HG03280 (cell line): ENCODE data around the gene CCDC57.
"Not testable (repeated sequence)": the region's sequence is repeated elsewhere in the genome, so short reads cannot be mapped to it uniquely, and the experiment has no call there.

ENCODE experiments used
- ATAC-seq: cut with Tn5 transposase; IDR thresholded peaks from one replicate; pipeline ENCODE4 v1.9.1; 2021; ENCODE audit warnings: mild to moderate bottlenecking, moderate library complexity; ENCODE audit not compliant: unreplicated experiment

The CCDC57 gene

DNA sequence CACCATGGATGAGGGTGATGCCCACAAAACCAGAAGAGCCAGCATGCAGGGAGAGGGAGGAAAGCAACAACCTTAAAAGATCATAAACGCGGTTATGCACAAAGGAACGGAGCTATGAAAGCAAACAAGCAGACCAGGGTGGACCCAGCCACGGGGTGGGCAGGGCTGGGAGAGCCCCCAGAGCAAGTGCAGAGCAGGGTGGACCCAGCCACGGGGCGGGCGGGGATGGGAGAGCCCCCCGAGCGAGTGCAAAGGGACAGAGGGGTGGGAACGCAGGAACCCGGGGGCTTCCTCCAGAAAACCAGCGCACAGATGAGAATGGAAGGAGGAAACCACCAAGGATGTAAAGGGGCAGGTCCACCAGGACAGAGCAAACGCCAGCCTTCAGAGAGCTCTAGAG is 33.2 kb downstream of the CCDC57 start:
- no peak for ATAC-seq

- ATAC-seq = no peak
Observed at GRCh38 chr17:82178499-82179261, 34.0 kb downstream of the CCDC57 start.

DNA sequence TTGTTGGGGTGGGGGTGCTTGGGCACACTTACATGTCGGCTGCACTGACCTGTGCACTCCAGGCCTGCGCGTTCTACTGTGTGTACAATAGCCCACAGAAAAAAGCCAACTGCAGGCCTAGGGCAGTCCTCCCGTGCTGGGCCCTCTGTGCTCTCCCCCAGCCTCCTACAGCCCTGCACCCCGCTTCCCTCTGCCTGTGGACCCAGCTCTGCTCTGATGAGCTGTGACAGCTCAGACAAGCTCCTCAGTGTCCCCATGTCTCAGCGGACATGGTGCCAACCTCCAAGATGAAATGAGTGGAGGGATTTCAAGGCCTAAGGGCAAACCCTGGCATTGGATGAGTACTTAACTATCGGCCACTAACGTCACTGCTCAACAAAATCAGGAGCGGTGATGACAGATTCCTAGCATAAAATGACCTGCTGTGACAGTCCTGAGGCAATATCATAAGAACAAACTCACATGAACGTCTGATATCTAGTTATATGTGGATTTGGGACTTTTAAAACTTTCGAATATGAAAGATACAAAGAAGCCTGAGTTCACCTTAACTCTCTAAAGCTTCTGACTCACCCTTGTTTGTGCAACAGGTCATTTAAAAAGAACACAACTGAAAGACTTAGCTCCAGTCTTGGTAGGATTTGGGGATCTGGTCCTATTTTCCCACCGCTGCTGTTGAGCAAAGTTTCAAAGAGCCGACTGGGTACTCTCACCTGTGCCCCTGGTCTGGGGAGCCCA is 34.7 kb downstream of the CCDC57 start:
- ATAC-seq = no peak

DNA sequence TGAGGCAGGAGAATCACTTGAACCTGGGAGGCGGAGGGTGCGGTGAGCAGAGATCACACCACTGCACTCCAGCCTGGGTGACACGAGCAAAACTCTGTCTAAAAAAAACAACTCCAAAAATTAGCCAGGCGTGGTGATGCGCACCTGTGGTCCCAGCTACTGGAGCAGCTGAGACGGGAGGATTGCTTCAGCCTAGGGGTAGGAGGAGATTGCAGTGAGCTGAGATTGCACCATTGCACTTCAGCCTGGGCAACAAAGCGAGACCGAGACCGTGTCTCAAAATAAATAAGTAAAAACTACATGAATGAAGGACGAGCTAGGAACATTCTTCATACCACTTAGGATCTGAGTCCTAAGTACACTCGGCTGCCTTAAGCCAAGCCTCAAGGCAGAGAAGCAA is 35.4 kb downstream of the CCDC57 start:
- ATAC-seq = no peak

- ATAC-seq = no peak
Observed at GRCh38 chr17:82175951-82176350, 36.7 kb downstream of the CCDC57 start.

DNA sequence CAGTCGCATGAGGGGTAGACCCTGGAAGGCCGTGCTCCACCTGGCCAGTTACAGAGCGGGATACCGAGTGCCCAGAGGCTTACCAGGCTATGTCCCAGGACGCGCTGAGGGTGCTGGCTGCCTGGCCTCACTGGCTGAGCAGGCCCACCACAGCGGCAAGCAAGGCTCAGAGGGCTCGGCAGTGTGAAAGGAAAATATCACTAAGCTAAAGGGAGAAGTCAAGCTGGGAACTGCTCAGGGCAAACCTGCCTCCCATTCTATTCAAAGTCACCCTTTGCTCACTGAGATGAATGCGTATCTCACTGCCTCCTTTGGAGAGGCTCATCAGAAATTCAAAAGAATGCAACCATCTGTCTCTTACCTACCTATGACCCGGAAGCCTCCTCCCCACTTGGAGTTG is 37.4 kb downstream of the CCDC57 start:
- no peak for ATAC-seq

- ATAC-seq = not testable (repeated sequence)
Observed at GRCh38 chr17:82174042-82174857, 38.4 kb downstream of the CCDC57 start.

DNA sequence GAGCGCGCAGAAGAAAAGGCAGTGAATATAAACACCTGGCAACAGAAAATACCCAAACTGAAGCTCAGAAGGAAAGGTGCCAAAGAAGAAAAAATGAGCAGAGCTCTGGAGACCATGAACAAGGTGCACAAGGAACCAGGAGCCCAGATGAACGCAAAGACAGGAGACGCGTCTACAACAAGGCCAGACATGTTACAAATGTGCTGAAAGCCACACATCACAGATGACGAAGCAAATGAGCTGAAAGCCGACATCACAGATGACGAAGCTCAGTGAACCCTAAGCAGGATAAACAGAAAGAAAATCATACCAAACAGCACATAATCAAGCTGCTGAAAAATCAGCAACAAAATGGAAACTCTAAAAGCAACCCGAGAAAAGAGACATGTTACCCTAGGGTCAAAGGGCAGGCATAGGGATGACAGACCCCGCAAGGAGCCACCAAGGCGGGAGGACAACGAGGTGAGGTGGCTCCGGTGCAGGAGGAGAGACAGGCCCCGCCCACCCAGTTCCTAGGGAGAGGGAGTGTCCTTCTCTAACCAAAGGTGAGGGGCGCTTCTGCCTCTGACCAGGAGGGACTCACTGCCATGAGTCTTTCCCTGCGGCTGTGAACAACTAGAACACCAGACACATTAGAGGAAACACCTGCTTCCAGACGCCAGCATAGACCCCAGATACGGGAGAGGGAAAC is 39.1 kb downstream of the CCDC57 start:
- no peak for ATAC-seq

GRCh38 chr17:82172486-82173160 is 40.0 kb downstream of the CCDC57 start:
- no peak for ATAC-seq

DNA sequence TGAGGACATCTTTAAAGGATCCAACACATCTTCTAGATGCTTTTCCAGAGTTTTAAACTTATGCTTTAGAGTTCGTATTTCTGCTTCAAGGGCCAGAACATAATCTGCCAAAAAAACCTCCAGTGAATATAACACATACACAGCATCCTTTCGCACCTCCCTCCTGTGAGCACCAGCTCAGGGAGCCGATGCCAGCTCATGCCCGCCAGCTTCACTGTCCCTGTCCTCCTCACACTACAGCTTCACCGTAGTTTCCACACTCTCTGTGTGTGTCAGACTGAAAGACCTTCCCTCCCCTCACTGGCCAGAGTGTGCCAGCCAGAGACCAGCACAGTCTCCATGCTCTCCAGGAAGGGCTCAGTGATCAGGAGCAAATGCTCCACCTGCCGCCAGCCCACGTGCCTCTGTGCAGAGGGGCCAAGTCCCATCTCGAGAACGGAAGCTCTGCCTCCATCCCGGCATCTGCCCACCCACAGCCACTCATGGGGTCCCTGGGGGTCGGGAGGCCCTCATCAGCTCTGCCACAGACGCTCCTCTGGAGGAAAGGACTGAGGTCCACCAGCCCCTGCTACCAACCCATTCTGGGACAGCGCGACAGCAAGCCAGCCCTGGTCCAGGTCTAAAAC is 40.8 kb downstream of the CCDC57 start:
- no peak for ATAC-seq

- no peak for ATAC-seq
Observed at GRCh38 chr17:82170412-82170961, 42.2 kb downstream of the CCDC57 start.

DNA sequence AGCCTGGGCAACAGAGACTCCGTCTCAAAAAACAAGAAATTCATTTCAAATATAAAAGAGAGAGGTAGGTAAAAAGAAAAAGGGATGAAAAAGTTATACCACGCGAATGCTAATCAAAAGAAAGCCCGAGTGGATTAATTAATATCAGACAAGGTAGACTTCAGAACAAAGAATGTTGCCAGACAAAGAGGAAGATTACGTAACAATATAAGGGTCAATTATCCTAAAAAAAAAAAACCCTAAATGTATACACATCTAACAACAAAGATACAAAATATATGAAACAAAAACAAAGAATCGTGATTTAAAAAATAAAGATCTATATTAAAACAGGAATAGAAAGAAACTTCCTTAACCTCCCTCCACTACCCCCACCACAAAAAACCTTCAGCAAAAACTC is 44.1 kb downstream of the CCDC57 start:
- no peak for ATAC-seq

- ATAC-seq = no peak
Observed at GRCh38 chr17:82167028-82167427, 45.6 kb downstream of the CCDC57 start.

DNA sequence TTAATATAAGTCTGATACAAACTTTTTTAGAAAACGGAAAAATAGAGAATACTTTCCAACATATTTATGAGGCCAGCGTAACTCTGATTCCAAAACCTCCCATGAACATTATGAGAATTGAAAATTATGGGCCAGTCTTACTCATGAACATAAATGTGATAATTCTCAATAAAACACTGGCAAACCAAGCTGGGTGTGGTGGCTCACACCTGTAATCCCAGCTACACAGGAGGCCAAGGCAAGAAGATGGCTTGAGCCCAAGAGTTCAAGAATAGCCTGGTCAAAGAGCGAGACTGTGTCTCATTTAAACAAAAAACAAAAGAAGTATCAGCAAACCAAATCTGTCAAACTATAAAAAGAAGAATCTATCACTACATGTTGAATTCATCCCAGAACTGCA is 47.8 kb downstream of the CCDC57 start:
- no peak for ATAC-seq

GRCh38 chr17:82161216-82161615 is 51.4 kb downstream of the CCDC57 start:
- no peak for ATAC-seq

DNA sequence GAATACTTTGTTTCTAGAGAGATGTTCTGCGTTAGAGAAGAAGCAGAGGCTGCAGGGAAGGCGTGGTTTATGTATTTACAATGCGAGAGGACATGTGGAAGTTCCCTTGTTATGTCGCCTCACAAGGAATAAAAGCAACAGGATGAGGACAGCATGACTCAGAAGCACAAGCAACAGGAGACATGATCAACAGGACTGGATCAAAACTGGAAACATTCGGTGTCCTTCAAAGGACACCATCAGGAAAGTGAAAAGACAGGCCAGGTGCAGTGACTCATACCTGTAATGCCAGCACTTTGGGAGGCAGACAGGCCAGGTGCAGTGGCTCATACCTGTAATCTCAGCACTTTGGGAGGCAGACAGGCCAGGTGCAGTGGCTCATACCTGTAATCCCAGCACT is 52.6 kb downstream of the CCDC57 start:
- ATAC-seq = no peak

- no peak for ATAC-seq
Observed at GRCh38 chr17:82158825-82159224, 53.8 kb downstream of the CCDC57 start.

DNA sequence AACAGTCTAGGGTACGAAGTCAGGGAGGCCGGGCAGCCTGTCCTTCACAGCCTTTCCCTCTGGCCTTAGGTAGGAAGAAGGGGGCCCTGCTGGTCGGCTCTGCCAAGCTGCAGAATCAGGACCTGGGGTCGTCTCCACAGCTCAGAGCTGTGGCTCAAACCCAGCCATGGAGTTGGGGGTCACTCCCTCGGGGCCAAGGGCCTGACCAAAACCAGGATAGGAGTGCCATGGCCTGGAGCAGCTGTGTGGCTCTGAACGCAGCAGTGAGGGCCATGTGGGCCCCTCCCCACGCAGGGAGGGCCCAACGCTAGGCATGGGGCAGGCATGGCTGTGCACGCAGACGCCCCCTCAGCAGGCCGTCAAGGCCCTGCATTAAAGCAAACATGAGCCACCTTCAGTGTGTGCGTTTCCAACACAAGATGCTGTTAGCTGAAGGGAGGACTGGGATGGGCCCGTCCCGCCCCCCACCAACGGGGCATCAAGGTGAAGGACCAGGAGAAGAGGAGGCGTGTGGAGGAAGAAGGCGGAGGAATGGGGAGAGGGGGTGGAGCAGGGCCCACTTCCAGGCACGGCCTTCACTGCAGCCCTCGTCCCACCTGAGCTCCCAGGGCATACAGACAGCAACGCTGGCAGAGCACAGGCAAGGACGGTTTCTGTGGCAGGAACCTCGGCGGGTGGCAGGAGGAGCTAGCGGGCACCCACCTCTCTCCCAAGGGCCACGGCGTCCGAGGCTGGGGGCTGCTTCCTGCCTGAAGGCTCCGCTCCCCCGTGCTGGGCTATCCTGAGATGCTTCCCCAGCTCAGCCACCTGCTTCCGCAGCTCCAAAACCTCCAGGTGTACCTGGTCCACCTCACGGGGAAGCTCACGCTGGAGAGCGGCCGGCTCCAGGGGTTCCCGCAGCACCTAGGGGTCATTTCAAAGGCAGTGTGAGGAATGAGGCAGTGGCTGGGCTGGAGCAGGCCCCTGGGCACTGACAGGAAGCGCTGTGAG is 55.3 kb downstream of the CCDC57 start:
- no peak for ATAC-seq
